CD14-positive monocyte (primary cell): Measurements from ENCODE around the gene CELF4. TPM values are rescaled to one million over a fixed set of nuclear protein-coding genes. Genes with fewer than 3 reads are reported as not detected.

Experiments used
- DNase-seq, 3 donors: peaks; one replicate each; pipeline ENCODE4 v3.0.0-alpha.2; 2011 to 2022
- H2AFZ ChIP-seq: 2 replicates; pipeline ENCODE4 v1.6.0; 2012; ENCODE audit warnings: mild to moderate bottlenecking, low read depth, low read length, inconsistent platforms; ENCODE audit not compliant: insufficient read depth, poor library complexity, severe bottlenecking
- H3K27ac ChIP-seq, 2 donors: 1 replicate in 1 of 2; 2 replicates in 1 of 2; pipeline ENCODE4 v1.5.1; 2012 to 2013; ENCODE audit warnings: low read length in 2 of 2, control low read depth in 1 of 2, inconsistent platforms in 1 of 2, low read depth in 1 of 2, mild to moderate bottlenecking in 1 of 2
- H3K27me3 ChIP-seq, 2 donors: one replicate each; pipeline versions ENCODE4 v1.6.0 to v1.6.1; 2011 to 2013; ENCODE audit warnings: low read length in 2 of 2; ENCODE audit not compliant: control insufficient read depth in 2 of 2, insufficient read depth in 2 of 2
- H3K36me3 ChIP-seq, 2 donors: replicated peaks in 1 of 2; 1 replicate in 1 of 2; 2 replicates in 1 of 2; pipeline versions ENCODE4 v1.5.1 to v1.6.1; 2012 to 2013; ENCODE audit warnings: low read length in 2 of 2, control low read depth in 1 of 2, inconsistent platforms in 1 of 2, mild to moderate bottlenecking in 1 of 2; ENCODE audit not compliant: insufficient read depth in 2 of 2, control insufficient read depth in 1 of 2
- H3K4me1 ChIP-seq, 2 donors: 1 replicate in 1 of 2; 2 replicates in 1 of 2; pipeline versions ENCODE4 v1.5.1 to v1.6.1; 2012 to 2013; ENCODE audit warnings: low read length in 2 of 2, control low read depth in 1 of 2, inconsistent platforms in 1 of 2, mild to moderate bottlenecking in 1 of 2, moderate library complexity in 1 of 2; ENCODE audit not compliant: insufficient read depth in 2 of 2, control insufficient read depth in 1 of 2
- H3K4me2 ChIP-seq: replicated peaks from 2 replicates; pipeline ENCODE3; 2012; ENCODE audit warnings: low read length, moderate library complexity, mild to moderate bottlenecking; ENCODE audit not compliant: poor library complexity, severe bottlenecking; ENCODE audit errors: extremely low read depth
- H3K4me3 ChIP-seq, 3 experiments: fragments of 200-600 bp in 1 of 3; sonication (generic) in 1 of 3; replicated peaks in 1 of 3; 1 replicate in 2 of 3; 2 replicates in 1 of 3; pipeline ENCODE4 v1.5.1; 2011 to 2013; ENCODE audit warnings: low read length in 3 of 3, mild to moderate bottlenecking in 3 of 3, control low read depth in 2 of 3, low read depth in 2 of 3, inconsistent platforms in 1 of 3, moderate library complexity in 1 of 3
- H3K79me2 ChIP-seq: 2 replicates; pipeline ENCODE4 v1.6.0; 2012; ENCODE audit warnings: mild to moderate bottlenecking, control low read depth, inconsistent platforms, low read length, moderate library complexity; ENCODE audit not compliant: insufficient read depth
- H3K9ac ChIP-seq: 2 replicates; pipeline ENCODE4 v1.6.0; 2017; ENCODE audit warnings: low read length, mild to moderate bottlenecking; ENCODE audit not compliant: insufficient read depth, poor library complexity, severe bottlenecking
- H3K9me3 ChIP-seq, 2 donors: replicated peaks in 1 of 2; 1 replicate in 1 of 2; 2 replicates in 1 of 2; pipeline versions ENCODE4 v1.5.1 to v1.6.1; 2012 to 2013; ENCODE audit warnings: low read length in 2 of 2, control low read depth in 1 of 2; ENCODE audit not compliant: control insufficient read depth in 1 of 2, insufficient read depth in 1 of 2
- H4K20me1 ChIP-seq: 2 replicates; pipeline ENCODE4 v1.6.0; 2012; ENCODE audit warnings: mild to moderate bottlenecking, low read length, control low read depth, moderate library complexity; ENCODE audit not compliant: insufficient read depth
- H3K27ac Mint-ChIP-seq, 7 donors: one replicate each; pipeline ENCODE4 v1.8.0; 2020; ENCODE audit warnings: mild to moderate bottlenecking in 7 of 7, mixed read lengths in 7 of 7, moderate library complexity in 6 of 7, inconsistent platforms in 2 of 7
- H3K27me3 Mint-ChIP-seq, 3 donors: one replicate each; pipeline ENCODE4 v1.8.0; 2021 to 2022; ENCODE audit warnings: low read depth in 3 of 3, mild to moderate bottlenecking in 3 of 3, mixed read lengths in 3 of 3, moderate library complexity in 3 of 3, inconsistent platforms in 1 of 3
- H3K36me3 Mint-ChIP-seq, 2 donors: one replicate each; pipeline ENCODE4 v1.8.0; 2020; ENCODE audit warnings: mixed read lengths in 2 of 2, inconsistent platforms in 1 of 2, mild to moderate bottlenecking in 1 of 2
- H3K4me1 Mint-ChIP-seq: one replicate; pipeline ENCODE4 v1.8.0; 2020; ENCODE audit warnings: mild to moderate bottlenecking, mixed read lengths
- H3K4me3 Mint-ChIP-seq, 2 donors: one replicate each; pipeline ENCODE4 v1.8.0; 2020; ENCODE audit warnings: mild to moderate bottlenecking in 2 of 2, mixed read lengths in 2 of 2, moderate library complexity in 1 of 2
- H3K9me3 Mint-ChIP-seq, 7 donors: one replicate each; pipeline ENCODE4 v1.8.0; 2020 to 2022; ENCODE audit warnings: mixed read lengths in 7 of 7, mild to moderate bottlenecking in 6 of 7, moderate library complexity in 6 of 7, inconsistent platforms in 2 of 7
- WGBS: methylation state at CpG from one replicate; pipeline ENCODE4 v1.1.5; 2013; ENCODE audit warnings: missing lambda C conversion rate; ENCODE audit not compliant: insufficient coverage; 5-methylcytosine and 5-hydroxymethylcytosine counted together
- intact Hi-C, 2 donors: fragments of 100-400 bp; cut with micrococcal nuclease; formaldehyde crosslinking; loops; one replicate each; pipeline versions ENCODE4 v1.15.0 to v1.15.1; 2023
- polyA plus RNA-seq, 3 donors: library from polyadenylated mRNA; depleted of rRNA in 1 of 3; unstranded in 2 of 3; stranded (reverse) in 1 of 3; fragments of 300-500 nt in 2 of 3; fragments of >200 nt in 1 of 3; fragmentation: Illumina TruSeq in 2 of 3; gene quantifications; 1 replicate in 2 of 3; 2 replicates in 1 of 3; pipeline ENCODE4 v1.2.3, GENCODE V29; 2012 to 2021
- TF ChIP-seq, protein P1 (sequence below): fragments of 200-600 bp; IDR thresholded peaks from one replicate; pipeline ENCODE4 v1.8.0; 2022; ENCODE audit warnings: antibody characterized with exemption, mild to moderate bottlenecking

CELF4 gene
- polyA plus RNA-seq, 3 donors, result not detected

DNA sequence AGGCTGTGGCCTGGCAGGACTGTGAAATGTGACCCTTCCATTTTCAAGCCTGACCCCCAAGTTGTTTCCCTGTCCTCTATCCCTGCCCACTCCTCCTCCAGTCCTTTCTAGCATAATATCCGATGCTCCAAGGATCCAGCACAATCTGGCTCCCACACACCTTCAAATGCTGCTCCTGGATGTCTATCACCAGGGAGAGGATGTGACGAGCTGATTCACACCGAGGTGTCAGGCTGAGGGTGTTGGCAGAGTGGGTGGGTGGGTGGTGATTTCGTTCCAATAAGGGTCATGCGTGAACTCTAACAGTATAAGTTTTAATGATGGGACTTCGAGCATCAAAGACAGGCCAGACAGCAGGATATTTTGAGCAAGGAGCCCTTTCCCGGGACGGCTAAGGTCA lies 107.8 kb downstream of the CELF4 start:
- Histone ChIP-seq H3K36me3 (no peaks in the 10 kb centered on the region), H3K9me3 (no peaks in the 10 kb centered on the region), H4K20me1 (no peaks in the 10 kb centered on the region), H3K9ac (no peak overlapping the region), H3K4me3 (no peak overlapping the region), H3K27ac (no peak overlapping the region), H3K4me1 (no peaks in the 10 kb centered on the region), H3K79me2 (no peaks in the 10 kb centered on the region), H3K27me3 (no peaks in the 10 kb centered on the region), H3K4me2 (no peak overlapping the region), H2AFZ (no peak overlapping the region)
- 85% methylated on average over 4 of the region's 8 CpGs for WGBS
- Mint-ChIP-seq H3K27me3 (peaks cover 2 to 8% (median 3%) of the 10 kb centered on the region in 3 donors), H3K9me3 (peaks cover 0 to 7% (median 2%) of the 10 kb centered on the region in 7 donors), H3K36me3 (no peaks in the 10 kb centered on the region), H3K4me1 (no peaks in the 10 kb centered on the region), H3K4me3 (no peak overlapping the region), H3K27ac (no peak overlapping the region)
- TF ChIP-seq, protein P1, sequence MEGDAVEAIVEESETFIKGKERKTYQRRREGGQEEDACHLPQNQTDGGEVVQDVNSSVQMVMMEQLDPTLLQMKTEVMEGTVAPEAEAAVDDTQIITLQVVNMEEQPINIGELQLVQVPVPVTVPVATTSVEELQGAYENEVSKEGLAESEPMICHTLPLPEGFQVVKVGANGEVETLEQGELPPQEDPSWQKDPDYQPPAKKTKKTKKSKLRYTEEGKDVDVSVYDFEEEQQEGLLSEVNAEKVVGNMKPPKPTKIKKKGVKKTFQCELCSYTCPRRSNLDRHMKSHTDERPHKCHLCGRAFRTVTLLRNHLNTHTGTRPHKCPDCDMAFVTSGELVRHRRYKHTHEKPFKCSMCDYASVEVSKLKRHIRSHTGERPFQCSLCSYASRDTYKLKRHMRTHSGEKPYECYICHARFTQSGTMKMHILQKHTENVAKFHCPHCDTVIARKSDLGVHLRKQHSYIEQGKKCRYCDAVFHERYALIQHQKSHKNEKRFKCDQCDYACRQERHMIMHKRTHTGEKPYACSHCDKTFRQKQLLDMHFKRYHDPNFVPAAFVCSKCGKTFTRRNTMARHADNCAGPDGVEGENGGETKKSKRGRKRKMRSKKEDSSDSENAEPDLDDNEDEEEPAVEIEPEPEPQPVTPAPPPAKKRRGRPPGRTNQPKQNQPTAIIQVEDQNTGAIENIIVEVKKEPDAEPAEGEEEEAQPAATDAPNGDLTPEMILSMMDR, result no peak
- intact Hi-C loops, result no loop called here
- DNase-seq, result no peak

DNA sequence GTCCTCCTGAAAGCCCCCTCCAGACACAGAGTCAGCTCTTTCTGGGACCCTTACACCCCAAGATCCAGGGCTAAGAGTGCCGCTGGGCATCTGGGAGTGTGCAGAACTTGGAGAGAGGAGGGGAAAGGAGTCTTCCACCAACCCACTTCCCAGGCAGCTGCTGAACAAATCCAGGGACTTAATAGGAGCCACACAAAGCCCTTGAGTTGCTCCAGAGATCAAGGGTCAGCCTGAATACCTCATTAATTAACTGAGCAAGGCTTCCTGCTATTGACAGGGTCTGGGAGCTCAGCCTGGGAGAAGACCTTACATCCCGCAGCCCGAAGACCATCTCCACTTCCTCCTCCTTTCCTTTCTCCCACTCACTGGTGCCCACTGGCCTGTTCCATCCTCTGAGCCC lies 108.3 kb downstream of the CELF4 start:
- intact Hi-C loops, result no loop called here
- Histone ChIP-seq H3K4me3 (no peak overlapping the region), H3K4me2 (no peak overlapping the region), H3K79me2 (no peaks in the 10 kb centered on the region), H3K27ac (no peak overlapping the region), H3K36me3 (no peaks in the 10 kb centered on the region), H3K9me3 (no peaks in the 10 kb centered on the region), H3K27me3 (no peaks in the 10 kb centered on the region), H4K20me1 (no peaks in the 10 kb centered on the region), H3K9ac (no peak overlapping the region), H3K4me1 (no peaks in the 10 kb centered on the region), H2AFZ (no peak overlapping the region)
- Mint-ChIP-seq H3K27ac (no peak overlapping the region), H3K4me1 (no peaks in the 10 kb centered on the region), H3K27me3 (peaks cover 2 to 7% (median 3%) of the 10 kb centered on the region in 3 donors), H3K9me3 (peaks cover 0 to 6% (median 1%) of the 10 kb centered on the region in 7 donors), H3K4me3 (no peak overlapping the region), H3K36me3 (no peaks in the 10 kb centered on the region)
- no peak for DNase-seq
- 79% methylated on average over 2 of the region's 3 CpGs for WGBS
- TF ChIP-seq, protein P1, result no peak
